ENCODE results near the gene EPHA2. TPM values are rescaled to one million over a fixed set of nuclear protein-coding genes. Genes with fewer than 3 reads are reported as not detected.

EPHA2 gene
- total and polyA plus RNA-seq, 8 donors, result 4.6 to 200 (median 23.4) TPM

DNA sequence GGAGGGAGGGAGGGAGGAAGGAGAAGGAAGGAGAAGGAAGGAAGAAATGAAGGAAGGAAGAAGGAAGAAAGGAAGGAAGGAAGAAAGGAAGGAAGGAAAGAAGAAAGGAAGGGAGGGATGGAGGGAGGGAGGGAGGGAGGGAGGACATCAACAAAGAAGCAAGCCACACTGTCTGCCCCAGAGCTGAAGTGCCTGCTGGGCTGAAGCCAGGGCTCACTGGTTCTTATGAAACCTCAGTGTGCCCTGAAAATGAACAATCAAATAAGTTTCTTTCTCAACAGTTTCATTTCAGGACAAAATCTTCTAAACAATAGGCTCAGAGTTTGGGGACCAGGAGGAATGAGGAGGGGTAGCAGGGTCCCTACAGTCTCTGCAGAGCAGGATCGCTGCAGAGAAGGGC is 35.4 kb upstream of the EPHA2 start:
- intact Hi-C loops (cut with DNase I; ENCODE audit: low total_unique reads), result no loop called here

DNA sequence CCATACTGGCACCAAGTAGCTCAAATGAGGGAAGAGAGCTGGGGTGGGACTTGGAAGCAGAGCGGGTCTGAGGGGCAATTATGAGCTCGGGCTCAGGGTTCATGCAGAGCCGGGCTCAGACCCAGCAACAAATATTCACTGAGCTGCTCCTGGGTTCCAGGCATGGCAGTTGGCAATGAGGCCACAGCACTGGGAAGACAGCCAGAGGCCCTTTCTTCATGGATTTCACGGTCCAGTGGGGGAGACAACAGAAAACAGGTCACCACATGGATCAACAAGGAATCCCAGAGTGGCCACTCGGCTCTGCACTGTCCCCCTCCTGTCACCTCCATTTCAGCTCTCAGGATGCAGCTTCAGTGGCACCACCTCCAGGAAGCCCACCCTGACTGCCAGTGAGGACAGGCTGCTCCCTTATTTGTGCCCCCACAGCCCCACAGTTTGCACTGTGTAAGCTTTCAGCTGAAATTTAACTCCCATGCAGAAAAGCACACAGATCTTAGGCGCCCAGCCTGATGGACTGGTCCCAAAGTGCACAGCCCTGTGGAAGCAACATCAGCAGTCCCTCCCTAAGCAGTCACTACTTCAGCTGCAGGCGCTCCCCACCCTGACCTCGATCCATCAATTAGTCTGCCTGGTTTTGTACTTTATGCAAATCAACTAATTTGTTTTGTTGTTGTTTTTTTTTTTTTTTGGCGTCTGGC is 34.2 kb upstream of the EPHA2 start:
- Histone ChIP-seq H3K4me1 (peaks cover 0 to 33% (median 7%) of the 10 kb centered on the region in 4 donors), H3K27ac (no peak overlapping the region), H3K36me3 (no peaks in the 10 kb centered on the region), H3K9me3 (no peaks in the 10 kb centered on the region), H3K27me3 (peaks cover 0 to 15% (median 0%) of the 10 kb centered on the region in 3 donors), H3K4me3 (no peak overlapping the region)
- intact Hi-C loops (cut with DNase I; ENCODE audit: low total_unique reads), result no loop called here
- no peak for DNase-seq
- WGBS, 5 donors, result 36 to 63% (median 50%) methylated on average over 8 to 9 of the region's 9 CpGs
- TF ChIP-seq, protein P1, sequence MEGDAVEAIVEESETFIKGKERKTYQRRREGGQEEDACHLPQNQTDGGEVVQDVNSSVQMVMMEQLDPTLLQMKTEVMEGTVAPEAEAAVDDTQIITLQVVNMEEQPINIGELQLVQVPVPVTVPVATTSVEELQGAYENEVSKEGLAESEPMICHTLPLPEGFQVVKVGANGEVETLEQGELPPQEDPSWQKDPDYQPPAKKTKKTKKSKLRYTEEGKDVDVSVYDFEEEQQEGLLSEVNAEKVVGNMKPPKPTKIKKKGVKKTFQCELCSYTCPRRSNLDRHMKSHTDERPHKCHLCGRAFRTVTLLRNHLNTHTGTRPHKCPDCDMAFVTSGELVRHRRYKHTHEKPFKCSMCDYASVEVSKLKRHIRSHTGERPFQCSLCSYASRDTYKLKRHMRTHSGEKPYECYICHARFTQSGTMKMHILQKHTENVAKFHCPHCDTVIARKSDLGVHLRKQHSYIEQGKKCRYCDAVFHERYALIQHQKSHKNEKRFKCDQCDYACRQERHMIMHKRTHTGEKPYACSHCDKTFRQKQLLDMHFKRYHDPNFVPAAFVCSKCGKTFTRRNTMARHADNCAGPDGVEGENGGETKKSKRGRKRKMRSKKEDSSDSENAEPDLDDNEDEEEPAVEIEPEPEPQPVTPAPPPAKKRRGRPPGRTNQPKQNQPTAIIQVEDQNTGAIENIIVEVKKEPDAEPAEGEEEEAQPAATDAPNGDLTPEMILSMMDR (IDR thresholded peaks at IDR 0.05), result no peak
- TF ChIP-seq POLR2A (IDR thresholded peaks at IDR 0.05), result no peak
- no peak for TF ChIP-seq EP300 (IDR thresholded peaks at IDR 0.05)
- no peak for TF ChIP-seq POLR2AphosphoS5 (IDR thresholded peaks at IDR 0.05)

More for the DNA sequence above, 35.4 kb upstream of the EPHA2 start:
- H3K27ac ChIP-seq, result no peak overlapping the region
- H3K9me3 ChIP-seq, result no peaks in the 10 kb centered on the region
- WGBS, 5 donors, result 50 to 92% (median 83%) methylated on average over 1 of the region's 1 CpG
- peaks cover 0 to 33% (median 7%) of the 10 kb centered on the region in 4 donors for H3K4me1 ChIP-seq
- no peak overlapping the region for H3K4me3 ChIP-seq
- no peaks in the 10 kb centered on the region for H3K36me3 ChIP-seq
- H3K27me3 ChIP-seq, result peaks cover 0 to 15% (median 0%) of the 10 kb centered on the region in 3 donors
- no peak for TF ChIP-seq EP300 (IDR thresholded peaks at IDR 0.05)
- no peak for TF ChIP-seq POLR2A (IDR thresholded peaks at IDR 0.05)
- TF ChIP-seq, protein P1 (IDR thresholded peaks at IDR 0.05), result no peak
- TF ChIP-seq POLR2AphosphoS5 (IDR thresholded peaks at IDR 0.05), result no peak
- DNase-seq, result no peak

DNA sequence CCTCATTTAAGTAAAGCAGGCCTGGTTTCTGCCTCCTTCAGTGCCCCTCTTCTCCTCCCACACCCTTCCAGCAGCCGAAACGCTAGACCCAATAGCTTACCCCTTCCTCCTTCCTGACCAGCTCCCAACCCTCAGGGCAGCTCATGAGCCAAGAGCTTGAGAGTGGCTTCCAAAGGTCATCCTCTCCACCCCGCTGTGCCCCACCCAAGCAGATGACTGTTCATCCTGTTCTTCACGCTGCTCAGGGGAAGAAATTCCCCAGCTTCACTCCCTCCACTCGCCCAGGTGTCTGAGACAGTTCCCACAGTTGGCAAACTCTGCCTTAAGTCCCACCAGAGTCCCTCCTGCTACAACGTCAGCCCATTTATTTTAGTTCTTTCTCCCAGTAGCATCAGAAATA is 33.1 kb upstream of the EPHA2 start:
- peaks cover 0 to 15% (median 0%) of the 10 kb centered on the region in 3 donors for H3K27me3 ChIP-seq
- H3K27ac ChIP-seq, result no peak overlapping the region
- DNase-seq, result no peak
- intact Hi-C loops (cut with DNase I; ENCODE audit: low total_unique reads), result no loop called here
- TF ChIP-seq, protein P1 (IDR thresholded peaks at IDR 0.05), result no peak
- no peak for TF ChIP-seq EP300 (IDR thresholded peaks at IDR 0.05)
- WGBS, 5 donors, result 33 to 42% (median 37%) methylated on average over 6 of the region's 6 CpGs
- H3K36me3 ChIP-seq, result no peaks in the 10 kb centered on the region
- no peak overlapping the region for H3K4me3 ChIP-seq
- no peaks in the 10 kb centered on the region for H3K9me3 ChIP-seq
- peaks cover 0 to 38% (median 14%) of the 10 kb centered on the region in 4 donors for H3K4me1 ChIP-seq

DNA sequence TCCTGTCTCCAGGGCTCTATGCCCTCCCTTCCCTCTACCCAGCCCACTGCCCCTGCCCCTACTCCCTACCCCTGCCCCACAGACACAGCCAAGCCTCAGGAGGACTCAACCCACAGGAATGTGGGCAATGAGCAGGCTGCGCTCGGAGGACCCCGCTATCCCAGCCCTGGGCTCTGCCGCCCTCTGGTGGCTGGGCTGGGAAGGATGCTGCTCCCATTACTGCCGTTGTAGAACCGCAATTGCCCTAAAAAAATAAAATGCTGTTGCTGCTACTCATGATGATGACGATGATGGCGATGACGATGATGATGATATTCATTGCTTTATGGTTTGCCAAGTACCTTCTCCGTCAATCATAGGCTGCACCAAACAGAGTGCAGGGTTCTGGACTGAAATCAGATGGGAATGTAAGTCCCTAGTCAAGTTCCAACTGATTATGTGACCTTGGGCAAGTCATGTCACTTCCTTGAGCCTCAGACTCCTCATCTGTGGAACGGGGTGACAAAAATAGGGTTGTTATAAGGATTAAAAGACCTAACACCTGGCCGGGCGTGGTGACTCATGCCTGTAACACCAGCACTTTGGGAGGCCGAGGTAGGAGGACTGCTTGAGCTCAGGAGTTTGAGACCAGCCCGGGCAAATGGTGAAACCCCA is 32.0 kb upstream of the EPHA2 start:
- 17 to 23% (median 21%) methylated on average over 15 of the region's 15 CpGs for WGBS, 5 donors
- no peak for TF ChIP-seq EP300 (IDR thresholded peaks at IDR 0.05)
- TF ChIP-seq POLR2A (IDR thresholded peaks at IDR 0.05), result no peak
- TF ChIP-seq POLR2AphosphoS5 (IDR thresholded peaks at IDR 0.05), result peak in 1 of 3 donors; percentile 38
- TF ChIP-seq, protein P1 (IDR thresholded peaks at IDR 0.05), result peak in 5 of 7 experiments; percentile 89 to 99 (median 98)
- Histone ChIP-seq H3K9me3 (no peaks in the 10 kb centered on the region), H3K27ac (peak overlapping the region in 1 of 5 donors; percentile 46), H3K4me3 (no peak overlapping the region), H3K4me1 (peaks cover 0 to 41% (median 24%) of the 10 kb centered on the region in 4 donors), H3K27me3 (peaks cover 0 to 15% (median 0%) of the 10 kb centered on the region in 3 donors), H3K36me3 (no peaks in the 10 kb centered on the region)
- peak; percentile 82 to 93 for DNase-seq
- intact Hi-C loops (cut with DNase I; ENCODE audit: low total_unique reads), result loop anchor here (2.0 kb wide), 1 partner anchor 109 kb away; no protein-coding TSS in a partner anchor
